AG08395 (cell line): ENCODE data around the gene CD9.
A peak's percentile ranks its signal among the peaks of the same experiment; 100 is the strongest.

Experiments used
- DNase-seq: peaks from one replicate; pipeline ENCODE4 v3.0.0; 2012; ENCODE audit warnings: mixed read lengths, low spot score

Gene CD9

GRCh38 chr12:6275928-6276887 lies 76.0 kb downstream of the CD9 start:
- no peak for DNase-seq

GRCh38 chr12:6276956-6277620 lies 76.9 kb downstream of the CD9 start:
- no peak for DNase-seq

GRCh38 chr12:6277982-6278438 lies 77.8 kb downstream of the CD9 start:
- DNase-seq: no peak

GRCh38 chr12:6278439-6279255 lies 78.4 kb downstream of the CD9 start:
- DNase-seq: peak; percentile 91

- no peak for DNase-seq
Observed at GRCh38 chr12:6279256-6279628, 79.0 kb downstream of the CD9 start.

- no peak for DNase-seq
Observed at GRCh38 chr12:6279631-6280030, 79.4 kb downstream of the CD9 start.

GRCh38 chr12:6280053-6280469 lies 79.9 kb downstream of the CD9 start:
- peak; percentile 92 for DNase-seq

GRCh38 chr12:6280672-6281071 lies 80.5 kb downstream of the CD9 start:
- no peak for DNase-seq

GRCh38 chr12:6281081-6281809 lies 81.0 kb downstream of the CD9 start:
- DNase-seq: no peak

GRCh38 chr12:6282453-6282840 lies 82.2 kb downstream of the CD9 start:
- no peak for DNase-seq

GRCh38 chr12:6284273-6284672 lies 84.1 kb downstream of the CD9 start:
- no peak for DNase-seq

- DNase-seq: peak; percentile 88
Observed at GRCh38 chr12:6285063-6285477, 84.9 kb downstream of the CD9 start.

- no peak for DNase-seq
Observed at GRCh38 chr12:6285532-6286306, 85.5 kb downstream of the CD9 start.
